Mucosa of rectum (tissue), 2 donors: ENCODE measurements around the gene LMX1B.

ENCODE experiments used
- H3K27ac ChIP-seq, 2 donors: one replicate each; pipeline ENCODE4 v1.7.0; 2013; ENCODE audit warnings: inconsistent platforms in 2 of 2, low read depth in 2 of 2, low read length in 2 of 2
- H3K27me3 ChIP-seq, 2 donors: one replicate each; pipeline ENCODE4 v1.7.0; 2013; ENCODE audit warnings: low read length in 2 of 2; ENCODE audit not compliant: control insufficient read depth in 2 of 2, insufficient read depth in 2 of 2
- H3K36me3 ChIP-seq, 2 donors: one replicate each; pipeline ENCODE4 v1.7.0; 2013; ENCODE audit warnings: low read length in 2 of 2; ENCODE audit not compliant: control insufficient read depth in 2 of 2, insufficient read depth in 2 of 2
- H3K4me1 ChIP-seq, 2 donors: one replicate each; pipeline ENCODE4 v1.7.0; 2013; ENCODE audit warnings: low read length in 2 of 2, mild to moderate bottlenecking in 1 of 2; ENCODE audit not compliant: control insufficient read depth in 2 of 2, insufficient read depth in 2 of 2
- H3K4me3 ChIP-seq, 2 donors: one replicate each; pipeline ENCODE4 v1.7.0; 2013; ENCODE audit warnings: low read length in 2 of 2
- H3K9ac ChIP-seq, 2 donors: one replicate each; pipeline ENCODE4 v1.7.0; 2013; ENCODE audit warnings: low read length in 2 of 2, low read depth in 1 of 2, mild to moderate bottlenecking in 1 of 2
- H3K9me3 ChIP-seq, 2 donors: one replicate each; pipeline ENCODE4 v1.7.0; 2013; ENCODE audit warnings: low read length in 2 of 2; ENCODE audit not compliant: control insufficient read depth in 2 of 2
- donor health status: healthy.
- donor health status: Normal muscosa, but diverticular disease.

LMX1B gene

DNA sequence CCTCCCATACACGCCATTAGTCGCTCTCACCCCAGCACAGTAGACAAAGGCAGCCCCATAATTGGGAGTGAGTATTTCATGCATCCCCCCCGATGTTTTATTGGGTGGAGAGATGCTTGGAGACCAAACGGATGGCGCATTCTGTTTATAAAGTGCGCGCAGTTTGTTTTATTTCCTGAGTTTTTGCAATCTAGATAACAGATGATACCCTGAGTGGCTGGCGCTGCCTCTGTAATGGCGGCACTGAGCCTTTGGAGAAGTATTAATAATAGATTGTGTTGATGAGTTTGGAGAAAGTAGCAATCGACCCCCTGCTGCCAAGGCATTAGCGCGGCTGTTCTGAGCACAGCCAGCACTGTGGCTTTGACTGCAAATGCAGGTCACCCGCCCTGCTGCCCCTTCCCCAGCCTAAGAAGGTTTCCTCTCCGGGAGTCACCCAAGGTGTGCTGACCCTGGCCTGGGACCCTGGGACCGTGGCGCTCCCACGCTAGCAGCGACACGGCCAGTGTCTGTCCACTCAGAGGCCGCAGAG is 74.3 kb downstream of the LMX1B start:
- no peak overlapping the region for H3K9ac ChIP-seq
- no peak overlapping the region for H3K4me3 ChIP-seq
- H3K27me3 ChIP-seq: peaks cover 42 to 70% of the 10 kb centered on the region in 2 donors
- H3K27ac ChIP-seq: no peak overlapping the region
- no peaks in the 10 kb centered on the region for H3K9me3 ChIP-seq
- no peaks in the 10 kb centered on the region for H3K36me3 ChIP-seq
- no peaks in the 10 kb centered on the region for H3K4me1 ChIP-seq

DNA sequence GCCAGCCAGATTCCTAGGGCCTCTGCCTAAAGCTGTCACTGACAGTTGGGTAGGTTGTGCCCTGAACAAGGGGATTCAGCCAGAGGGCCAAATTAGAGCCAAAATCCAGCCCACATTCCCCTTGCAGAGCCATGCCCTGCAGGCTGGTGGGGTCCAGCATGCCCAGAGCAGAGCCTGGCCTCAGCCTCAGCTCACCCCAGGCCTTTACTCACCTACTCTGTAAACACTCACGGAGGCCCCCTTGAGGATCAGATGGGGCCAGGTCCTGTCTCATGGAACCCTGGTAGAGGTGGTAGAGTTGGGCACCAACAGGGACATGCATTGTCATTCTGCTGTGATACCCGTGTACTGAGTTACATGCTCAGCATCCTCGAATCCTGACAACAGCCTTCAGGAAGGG is 74.9 kb downstream of the LMX1B start:
- Histone ChIP-seq H3K4me1 (no peaks in the 10 kb centered on the region), H3K36me3 (no peaks in the 10 kb centered on the region), H3K9ac (no peak overlapping the region), H3K4me3 (no peak overlapping the region), H3K9me3 (no peaks in the 10 kb centered on the region), H3K27ac (no peak overlapping the region), H3K27me3 (peaks cover 40 to 64% of the 10 kb centered on the region in 2 donors)

DNA sequence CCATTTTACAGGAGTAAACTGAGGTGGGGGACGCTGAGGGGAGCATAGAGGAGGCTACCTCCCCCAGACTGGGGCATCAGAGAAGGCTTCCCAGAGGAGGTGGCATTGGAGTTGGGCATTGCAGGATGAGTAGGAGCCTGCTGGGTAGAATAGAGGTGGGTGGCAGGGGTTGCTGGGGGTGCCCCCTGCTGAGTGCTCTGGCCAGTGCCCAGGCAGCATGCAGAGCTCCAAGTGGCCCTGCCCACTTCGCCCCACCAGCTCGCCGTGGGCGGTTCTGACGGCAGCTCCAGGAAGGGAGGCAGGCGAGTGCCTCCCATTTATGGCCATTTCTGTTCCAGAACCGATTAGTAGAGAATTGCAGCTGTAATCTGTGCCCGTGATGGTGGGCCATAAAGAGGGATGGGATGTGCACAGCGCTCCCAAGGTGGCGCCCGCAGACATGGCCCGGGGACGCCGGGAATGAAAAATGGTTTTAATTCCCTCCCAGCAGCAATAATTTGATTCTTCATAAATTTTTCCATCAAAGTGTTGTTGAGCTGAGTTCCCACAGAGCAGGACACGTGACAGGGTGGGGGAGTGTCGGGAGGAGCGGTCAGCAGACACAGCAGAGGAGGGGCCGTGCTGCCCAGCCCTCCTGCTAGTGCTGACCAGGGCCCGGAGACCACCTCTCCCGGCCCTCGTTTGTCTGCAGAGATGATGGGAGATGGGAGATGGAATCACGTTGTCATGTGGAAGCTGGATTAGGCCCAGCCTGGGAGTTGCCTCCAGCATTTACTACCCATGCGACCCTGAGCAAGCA is 75.5 kb downstream of the LMX1B start:
- H3K27ac ChIP-seq: no peak overlapping the region
- H3K9ac ChIP-seq: no peak overlapping the region
- H3K27me3 ChIP-seq: peaks cover 34 to 58% of the 10 kb centered on the region in 2 donors
- no peaks in the 10 kb centered on the region for H3K4me1 ChIP-seq
- H3K4me3 ChIP-seq: no peak overlapping the region
- H3K9me3 ChIP-seq: no peaks in the 10 kb centered on the region
- H3K36me3 ChIP-seq: no peaks in the 10 kb centered on the region

DNA sequence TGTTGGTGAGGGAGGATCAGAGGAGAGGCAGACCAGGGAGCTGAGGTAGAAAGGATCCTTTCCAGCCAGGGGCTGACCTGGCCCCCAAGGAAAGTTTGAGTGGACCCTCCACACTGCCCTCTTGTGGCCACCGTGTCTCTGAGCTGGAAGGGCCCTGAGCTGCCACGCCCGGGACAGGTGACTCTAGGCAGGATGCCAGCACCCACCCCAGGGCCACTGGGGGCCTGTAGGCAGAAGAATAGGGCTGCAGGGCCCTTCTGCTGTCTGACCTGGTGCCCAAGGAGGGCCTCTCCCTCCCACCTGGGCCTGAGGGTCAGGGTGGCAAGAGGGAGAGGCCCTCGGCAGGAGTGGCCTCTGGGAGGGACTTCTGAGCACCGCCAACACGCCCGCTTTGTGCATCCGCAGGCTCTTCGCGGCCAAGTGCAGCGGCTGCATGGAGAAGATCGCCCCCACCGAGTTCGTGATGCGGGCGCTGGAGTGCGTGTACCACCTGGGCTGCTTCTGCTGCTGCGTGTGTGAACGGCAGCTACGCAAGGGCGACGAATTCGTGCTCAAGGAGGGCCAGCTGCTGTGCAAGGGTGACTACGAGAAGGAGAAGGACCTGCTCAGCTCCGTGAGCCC is 76.8 kb downstream of the LMX1B start:
- Histone ChIP-seq H3K27ac (no peak overlapping the region), H3K36me3 (no peaks in the 10 kb centered on the region), H3K4me3 (no peak overlapping the region), H3K4me1 (no peaks in the 10 kb centered on the region), H3K9ac (no peak overlapping the region), H3K9me3 (no peaks in the 10 kb centered on the region), H3K27me3 (peaks cover 25 to 56% of the 10 kb centered on the region in 2 donors)

DNA sequence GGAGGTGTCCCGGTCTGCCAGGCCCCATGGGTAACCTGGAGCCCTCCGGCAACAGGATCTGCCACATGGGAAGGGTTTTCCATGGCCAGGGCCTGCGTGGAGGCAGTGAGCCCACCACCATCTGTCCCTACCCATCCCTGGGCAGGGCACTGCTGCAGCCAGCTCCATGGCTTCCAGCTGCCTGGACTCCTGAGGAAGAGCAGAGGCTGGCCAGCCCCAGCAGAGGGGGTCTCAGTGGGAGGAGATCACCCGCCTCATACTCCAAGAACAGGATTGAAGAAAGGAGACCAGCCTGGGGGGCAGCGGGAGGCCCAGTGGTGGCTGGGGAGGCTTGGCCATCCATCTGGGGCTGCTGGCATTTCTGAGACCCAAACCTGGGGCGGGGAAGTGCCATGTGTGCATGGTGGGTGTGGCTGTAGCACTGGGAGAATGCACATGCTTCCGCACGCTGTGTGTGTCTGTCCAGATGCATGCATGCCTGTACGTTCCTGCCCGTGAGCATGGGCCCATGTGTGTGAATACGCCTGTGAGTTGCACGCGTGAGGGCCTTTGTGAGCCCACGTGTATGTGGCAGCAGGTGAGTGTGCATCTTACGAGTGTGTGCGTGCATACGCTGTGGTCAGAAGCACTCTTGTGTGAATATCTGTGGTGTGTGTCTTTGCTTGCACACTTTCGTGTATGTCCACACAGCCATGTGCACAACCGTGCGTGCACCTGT is 78.5 kb downstream of the LMX1B start:
- no peak overlapping the region for H3K9ac ChIP-seq

DNA sequence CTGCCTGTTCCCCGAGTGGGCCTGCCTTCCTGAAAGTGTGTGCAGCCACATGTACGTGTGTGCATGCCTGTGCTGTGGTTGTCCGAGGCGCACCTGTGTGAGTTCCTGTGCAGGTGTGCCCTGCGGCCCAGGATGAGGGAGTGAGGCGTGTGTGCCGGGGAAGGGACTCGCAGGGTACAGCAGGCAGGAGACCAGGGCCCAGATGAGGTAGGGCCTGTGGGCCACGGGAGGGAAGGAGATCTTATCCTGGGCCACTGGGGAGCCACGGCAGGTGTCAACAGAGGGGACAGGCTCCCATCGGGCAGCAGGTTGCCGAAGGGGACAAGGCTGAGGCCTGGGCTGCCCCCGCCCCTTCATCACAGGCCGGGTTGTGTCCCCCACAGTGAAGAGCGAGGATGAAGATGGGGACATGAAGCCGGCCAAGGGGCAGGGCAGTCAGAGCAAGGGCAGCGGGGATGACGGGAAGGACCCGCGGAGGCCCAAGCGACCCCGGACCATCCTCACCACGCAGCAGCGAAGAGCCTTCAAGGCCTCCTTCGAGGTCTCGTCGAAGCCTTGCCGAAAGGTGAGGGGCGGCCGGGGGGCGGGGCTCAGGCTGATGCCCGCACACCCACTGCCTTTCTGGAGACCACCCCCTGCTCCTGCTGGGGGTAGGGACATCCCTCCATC is 79.2 kb downstream of the LMX1B start:
- Histone ChIP-seq H3K9me3 (no peaks in the 10 kb centered on the region), H3K27ac (no peak overlapping the region), H3K9ac (no peak overlapping the region), H3K4me3 (no peak overlapping the region), H3K36me3 (no peaks in the 10 kb centered on the region), H3K4me1 (no peaks in the 10 kb centered on the region), H3K27me3 (peaks cover 19 to 41% of the 10 kb centered on the region in 2 donors)

More for the DNA sequence above, 78.5 kb downstream of the LMX1B start:
- no peaks in the 10 kb centered on the region for H3K4me1 ChIP-seq
- H3K9me3 ChIP-seq: no peaks in the 10 kb centered on the region
- H3K27ac ChIP-seq: no peak overlapping the region
- no peak overlapping the region for H3K4me3 ChIP-seq
- no peaks in the 10 kb centered on the region for H3K36me3 ChIP-seq
- H3K27me3 ChIP-seq: peaks cover 19 to 47% of the 10 kb centered on the region in 2 donors

DNA sequence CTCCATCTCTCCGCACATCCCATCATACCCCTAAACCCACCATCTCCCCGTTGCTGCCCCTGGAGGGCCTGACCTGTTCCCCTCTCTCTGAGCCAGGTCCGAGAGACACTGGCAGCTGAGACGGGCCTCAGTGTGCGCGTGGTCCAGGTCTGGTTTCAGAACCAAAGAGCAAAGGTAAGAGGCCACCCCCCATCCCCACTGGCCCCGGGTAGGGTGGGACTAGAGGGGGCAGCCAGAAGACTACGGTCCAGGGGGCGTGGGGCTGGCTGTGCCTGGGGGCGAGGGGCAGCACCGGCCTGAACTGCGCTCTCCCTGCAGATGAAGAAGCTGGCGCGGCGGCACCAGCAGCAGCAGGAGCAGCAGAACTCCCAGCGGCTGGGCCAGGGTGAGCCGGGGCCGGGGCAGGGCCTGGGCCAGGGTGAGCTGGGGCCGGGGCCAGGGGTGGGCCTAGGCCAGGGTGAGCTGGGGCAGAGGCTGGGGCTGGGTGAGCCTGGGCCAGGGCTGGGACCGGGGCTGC is 79.8 kb downstream of the LMX1B start:
- no peak overlapping the region for H3K4me3 ChIP-seq
- H3K36me3 ChIP-seq: no peaks in the 10 kb centered on the region
- no peaks in the 10 kb centered on the region for H3K4me1 ChIP-seq
- no peak overlapping the region for H3K9ac ChIP-seq
- H3K27ac ChIP-seq: no peak overlapping the region
- no peaks in the 10 kb centered on the region for H3K9me3 ChIP-seq
- peaks cover 18 to 40% of the 10 kb centered on the region in 2 donors for H3K27me3 ChIP-seq

DNA sequence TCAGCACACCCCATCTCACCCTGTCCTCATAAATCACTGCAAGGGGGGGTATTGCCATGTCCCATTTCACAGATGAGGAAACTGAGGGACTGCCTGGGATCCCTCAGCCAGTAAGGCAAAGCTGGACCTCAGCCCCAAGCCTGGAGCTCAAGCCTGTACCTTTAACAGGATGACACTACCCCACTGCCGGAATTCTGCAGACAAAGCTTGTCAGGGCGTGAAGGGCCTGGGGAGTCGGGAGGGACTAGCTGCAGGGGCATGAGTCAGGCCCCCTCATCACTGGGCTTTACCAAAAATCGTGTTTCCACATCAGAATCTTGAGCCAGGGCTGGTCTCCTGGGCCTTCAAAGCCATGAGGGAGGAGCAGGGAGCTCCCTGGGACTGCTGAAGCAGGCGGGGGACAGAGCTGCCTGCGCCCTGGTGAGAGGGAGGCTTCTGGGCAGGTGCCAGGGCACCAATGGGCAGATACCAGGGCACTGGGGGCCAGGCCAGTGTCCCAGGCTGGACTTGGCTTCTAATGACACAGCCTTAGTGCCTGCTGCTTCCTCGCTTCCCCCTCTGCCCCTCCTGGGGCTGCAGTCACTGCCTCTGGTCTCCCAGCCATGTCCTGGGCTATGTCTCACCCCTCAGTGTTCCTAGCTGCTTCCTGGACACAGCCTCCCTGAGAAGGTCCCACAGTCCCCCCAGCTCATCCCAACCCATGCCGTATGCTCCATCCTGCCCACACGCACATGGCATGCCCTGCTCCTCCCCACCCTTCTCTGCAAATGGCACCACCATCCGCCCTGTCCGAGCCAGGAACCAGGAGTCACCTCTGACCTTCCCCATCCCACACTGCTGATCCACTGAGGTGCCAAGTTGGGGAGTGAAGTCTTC is 80.7 kb downstream of the LMX1B start:
- Histone ChIP-seq H3K27ac (no peak overlapping the region), H3K36me3 (no peaks in the 10 kb centered on the region), H3K9me3 (no peaks in the 10 kb centered on the region), H3K4me1 (no peaks in the 10 kb centered on the region), H3K9ac (no peak overlapping the region), H3K27me3 (peaks cover 13 to 32% of the 10 kb centered on the region in 2 donors), H3K4me3 (no peak overlapping the region)

DNA sequence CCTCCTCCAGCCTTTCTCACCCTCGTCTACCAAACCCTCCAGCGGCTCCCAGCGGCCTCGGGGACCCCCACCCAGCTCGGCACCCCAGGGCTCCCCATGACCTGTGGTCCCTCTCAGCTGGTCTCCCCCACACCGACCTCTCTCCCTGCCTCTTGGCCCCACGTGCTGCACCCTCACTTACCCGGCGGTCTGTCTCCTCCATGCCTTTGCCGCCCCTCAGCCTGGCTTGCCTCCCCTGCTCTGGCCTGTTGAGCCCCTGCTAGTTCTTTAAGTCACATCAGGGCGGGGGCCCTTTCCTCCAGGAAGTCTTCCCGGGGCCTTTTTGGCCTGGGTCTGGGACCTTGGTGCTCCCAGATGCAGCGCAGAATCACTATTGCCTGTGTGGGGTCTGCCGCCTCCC is 81.5 kb downstream of the LMX1B start:
- H3K9ac ChIP-seq: no peak overlapping the region
- no peak overlapping the region for H3K4me3 ChIP-seq
- no peaks in the 10 kb centered on the region for H3K36me3 ChIP-seq
- no peaks in the 10 kb centered on the region for H3K4me1 ChIP-seq
- peaks cover 16 to 28% of the 10 kb centered on the region in 2 donors for H3K27me3 ChIP-seq
- no peaks in the 10 kb centered on the region for H3K9me3 ChIP-seq
- no peak overlapping the region for H3K27ac ChIP-seq
